Measurements from ENCODE around the gene KRT10. TPM values are rescaled to one million over a fixed set of nuclear protein-coding genes. Genes with fewer than 3 reads are reported as not detected.
A peak's percentile ranks its signal among the peaks of the same experiment; 100 is the strongest.

KRT10 gene
- polyA plus RNA-seq, 1 of the 3 experiments (the other 2 are of a cell fraction): 31.6 TPM

GRCh38 chr17:40854175-40854814 lies 31.9 kb upstream of the KRT10 start:
- peaks cover 6 to 8% of the 10 kb centered on the region in 2 experiments; a peak in 2 of 4 replicates for H3K4me1 ChIP-seq (ENCODE audit: control insufficient read depth in 1 of 2, insufficient read depth in 2 of 2, low read depth in 1 of 2, low read length in 1 of 2)
- peak overlapping the region; percentile 47 for H2AFZ ChIP-seq (ENCODE audit: low read depth)
- no peak for TF ChIP-seq SMC3 (IDR thresholded peaks at IDR 0.05; ENCODE audit: low read depth, low read length)
- peak; percentile 62; the same call in 1 of the 2 replicates for TF ChIP-seq RXRA (IDR thresholded peaks at IDR 0.05; ENCODE audit: borderline replicate concordance, low read depth)
- peak; percentile 95 for TF ChIP-seq JUND (IDR thresholded peaks at IDR 0.05)
- TF ChIP-seq POLR2AphosphoS5 (IDR thresholded peaks at IDR 0.05; ENCODE audit: low read depth, low read length): peak; percentile 63; the same call in 1 of the 2 replicates
- peak; percentile 74 for TF ChIP-seq TCF12 (IDR thresholded peaks at IDR 0.05)
- peak; percentile 31; the same call in 1 of the 2 replicates for TF ChIP-seq NFIC (IDR thresholded peaks at IDR 0.05; ENCODE audit: borderline replicate concordance)
- 0 out of 2 replicates have a peak, but pooled peaks have one; percentile 34 for TF ChIP-seq MEF2A (IDR thresholded peaks at IDR 0.05; ENCODE audit: borderline replicate concordance, low read depth)
- peak; percentile 85 for TF ChIP-seq PBX3 (IDR thresholded peaks at IDR 0.05)
- peak; percentile 28; the same call in 1 of the 2 replicates for TF ChIP-seq FOXM1 (IDR thresholded peaks at IDR 0.05; ENCODE audit: low read depth)
- TF ChIP-seq RCOR1 (IDR thresholded peaks at IDR 0.05; ENCODE audit: low read length): no peak
- TF ChIP-seq EP300 (IDR thresholded peaks at IDR 0.05; ENCODE audit: borderline replicate concordance in 1 of 2, low read depth in 1 of 2, low read length in 1 of 2): peak in 1 of 2 experiments; percentile 62; a peak in 1 of 4 replicates
- TF ChIP-seq SIN3A (IDR thresholded peaks at IDR 0.05; ENCODE audit: borderline replicate concordance, low read depth, low read length): no peak
- TF ChIP-seq FOSL2 (IDR thresholded peaks at IDR 0.05; ENCODE audit: borderline replicate concordance, low read depth): peak; percentile 98
- TF ChIP-seq TEAD4 (IDR thresholded peaks at IDR 0.05; ENCODE audit: borderline replicate concordance, insufficient read depth): peak; percentile 74; the same call in 1 of the 2 replicates
- TF ChIP-seq MAX (IDR thresholded peaks at IDR 0.05; ENCODE audit: low read depth): peak; percentile 69; the same call in 1 of the 2 replicates
- no peak for TF ChIP-seq NRF1 (IDR thresholded peaks at IDR 0.05; ENCODE audit: low read depth, low read length)
- 0 out of 2 replicates have a peak, but pooled peaks have one; percentile 16 for TF ChIP-seq ZBTB33 (IDR thresholded peaks at IDR 0.05; ENCODE audit: borderline replicate concordance, low read depth)
- H3F3A ChIP-seq (replicated peaks; ENCODE audit: insufficient read depth): peaks cover 22% of the 10 kb centered on the region
- H3K4me3 ChIP-seq (ENCODE audit: low read depth in 2 of 2, low read length in 1 of 2): no peak overlapping the region
- H3K79me2 ChIP-seq (ENCODE audit: insufficient read depth): no peaks in the 10 kb centered on the region
- H3K9me2 ChIP-seq: no peaks in the 10 kb centered on the region
- no peaks in the 10 kb centered on the region for H4K20me1 ChIP-seq (ENCODE audit: insufficient read depth)
- H3K4me2 ChIP-seq: no peak overlapping the region; the same call in 1 of the 2 replicates
- H3K27me3 ChIP-seq (ENCODE audit: insufficient read depth): no peaks in the 10 kb centered on the region
- POLR2A ChIA-PET: no interaction called here
- H3K27ac ChIP-seq (ENCODE audit: low read depth in 2 of 2, low read length in 1 of 2): peak overlapping the region in 1 of 2 experiments; percentile 48; a peak in 2 of 4 replicates
- WGBS (ENCODE audit: low lambda C conversion rate): 8% methylated on average over 6 of the region's 6 CpGs
- CTCF ChIA-PET: interaction anchor here (1.0 to 4.9 kb wide), 5 partner anchors 50 to 812 kb away, joined by 3 to 37 read pairs (median 7); no protein-coding TSS in a partner anchor
- no peaks in the 10 kb centered on the region for H3K9me3 ChIP-seq
- no peaks in the 10 kb centered on the region for H3K36me3 ChIP-seq (replicated peaks in 1 of 2; ENCODE audit: control insufficient read depth in 1 of 2, insufficient read depth in 2 of 2, low read length in 1 of 2)
- H3K9ac ChIP-seq: no peak overlapping the region
- no peak for DNase-seq

Data from SK-N-SH (cell line).